ENCODE data around the gene ACOX2. TPM values are rescaled to one million over a fixed set of nuclear protein-coding genes. Genes with fewer than 3 reads are reported as not detected.

Gene ACOX2
- total RNA-seq, 1 experiment from 2014 or later, result 0.85 TPM

DNA sequence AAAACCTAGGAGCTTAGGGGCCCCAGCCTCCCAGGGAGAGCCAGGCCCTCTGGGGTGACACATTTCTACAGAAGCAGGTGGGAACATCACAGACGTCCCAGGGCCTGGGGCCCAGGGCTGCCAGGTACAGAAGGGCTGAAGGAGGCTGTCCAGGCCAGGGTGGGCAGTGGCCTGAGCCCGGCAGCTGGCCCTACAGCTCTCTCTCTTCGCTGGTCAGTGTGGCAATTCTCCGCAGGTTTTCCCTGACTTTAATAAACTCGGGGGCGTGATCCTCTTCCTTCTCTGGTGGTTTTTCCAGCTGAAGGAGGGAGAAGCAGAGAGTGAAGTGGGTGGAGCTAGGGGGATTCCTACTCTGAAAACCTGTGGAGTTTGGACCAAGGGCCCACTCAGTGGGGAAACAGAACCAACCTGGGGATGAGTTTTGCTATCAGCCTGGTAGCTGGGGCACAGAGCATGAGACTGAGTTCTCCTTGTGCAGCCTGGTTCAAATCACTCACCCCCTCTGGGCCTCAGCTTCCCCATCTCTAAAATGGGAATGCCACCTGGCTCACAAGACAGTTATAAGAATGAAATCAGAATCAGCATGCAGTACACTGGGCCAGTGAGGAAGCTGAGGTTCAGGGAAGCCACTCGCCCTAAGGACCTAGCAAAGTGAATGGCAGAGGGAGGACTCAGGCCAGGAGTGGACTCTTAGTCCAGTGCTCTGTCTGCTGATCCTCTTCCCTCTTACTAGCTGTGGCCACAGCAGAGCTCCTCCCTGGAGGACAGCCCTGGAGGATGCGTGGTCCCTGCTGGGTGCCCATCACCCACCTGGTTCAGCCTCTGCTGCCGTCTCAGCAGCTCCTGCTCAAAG, 29.6 kb upstream of the ACOX2 start:
- no peak overlapping the region for H3T11ph ChIP-seq (ENCODE audit: low read length)
- 0 out of 2 replicates have a peak overlapping the region, but pooled peaks have one; percentile 21 for H3K14ac ChIP-seq (ENCODE audit: insufficient read depth, low read length)
- H3K9me3 ChIP-seq (ENCODE audit: control insufficient read depth, low read depth, low read length), result no peaks in the 10 kb centered on the region
- H3K79me1 ChIP-seq (ENCODE audit: insufficient read depth, low read depth, low read length, poor library complexity, severe bottlenecking), result no peaks in the 10 kb centered on the region
- H3K4me3 Mint-ChIP-seq, result no peak overlapping the region
- no peak overlapping the region for H2BK20ac ChIP-seq (ENCODE audit: low read depth, low read length, poor library complexity, severe bottlenecking)
- H2AFZ ChIP-seq (ENCODE audit: low read length), result no peak overlapping the region
- no peak overlapping the region for H2BK5ac ChIP-seq (ENCODE audit: insufficient read length, low read length)
- H2AK5ac ChIP-seq (ENCODE audit: insufficient read length, low read length), result no peak overlapping the region
- no peak overlapping the region for H3K9ac ChIP-seq (ENCODE audit: extremely low read depth, insufficient read length, low read length)
- no peak overlapping the region for H4K5ac ChIP-seq (ENCODE audit: insufficient read length, low read depth, low read length)
- H3K36me3 Mint-ChIP-seq (ENCODE audit: insufficient read depth in 1 of 3, low read depth in 3 of 3), result peaks cover 0 to 2% (median 0%) of the 10 kb centered on the region in 3 experiments; a peak in 3 of 7 replicates
- no peaks in the 10 kb centered on the region for H3K79me2 ChIP-seq (ENCODE audit: insufficient read depth, low read length)
- no peaks in the 10 kb centered on the region for H4K20me1 ChIP-seq (ENCODE audit: control insufficient read depth, insufficient read depth, insufficient read length)
- no peak overlapping the region for H2BK15ac ChIP-seq (ENCODE audit: low read depth, low read length)
- peaks cover 35 to 38% of the 10 kb centered on the region in 2 experiments for H3K4me1 Mint-ChIP-seq
- H4K8ac ChIP-seq (replicated peaks; ENCODE audit: insufficient read length, low read depth, low read length), result no peak overlapping the region
- no CpG with 5 or more reads among the region's 9 CpGs for WGBS (ENCODE audit: extremely low coverage, insufficient read length, low lambda C conversion rate)
- H3K27me3 ChIP-seq (ENCODE audit: insufficient read depth, low read length), result no peaks in the 10 kb centered on the region
- TF ChIP-seq, protein P1, sequence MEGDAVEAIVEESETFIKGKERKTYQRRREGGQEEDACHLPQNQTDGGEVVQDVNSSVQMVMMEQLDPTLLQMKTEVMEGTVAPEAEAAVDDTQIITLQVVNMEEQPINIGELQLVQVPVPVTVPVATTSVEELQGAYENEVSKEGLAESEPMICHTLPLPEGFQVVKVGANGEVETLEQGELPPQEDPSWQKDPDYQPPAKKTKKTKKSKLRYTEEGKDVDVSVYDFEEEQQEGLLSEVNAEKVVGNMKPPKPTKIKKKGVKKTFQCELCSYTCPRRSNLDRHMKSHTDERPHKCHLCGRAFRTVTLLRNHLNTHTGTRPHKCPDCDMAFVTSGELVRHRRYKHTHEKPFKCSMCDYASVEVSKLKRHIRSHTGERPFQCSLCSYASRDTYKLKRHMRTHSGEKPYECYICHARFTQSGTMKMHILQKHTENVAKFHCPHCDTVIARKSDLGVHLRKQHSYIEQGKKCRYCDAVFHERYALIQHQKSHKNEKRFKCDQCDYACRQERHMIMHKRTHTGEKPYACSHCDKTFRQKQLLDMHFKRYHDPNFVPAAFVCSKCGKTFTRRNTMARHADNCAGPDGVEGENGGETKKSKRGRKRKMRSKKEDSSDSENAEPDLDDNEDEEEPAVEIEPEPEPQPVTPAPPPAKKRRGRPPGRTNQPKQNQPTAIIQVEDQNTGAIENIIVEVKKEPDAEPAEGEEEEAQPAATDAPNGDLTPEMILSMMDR (conservative IDR thresholded peaks at IDR 0.05), result no peak
- no peak overlapping the region for H3K18ac ChIP-seq (ENCODE audit: insufficient read length, low read depth, low read length)
- H2BK12ac ChIP-seq (ENCODE audit: insufficient read length, low read depth, low read length), result no peak overlapping the region
- peak overlapping the region in 1 of 3 experiments; percentile 76; a peak in 1 of 7 replicates for H3K27ac Mint-ChIP-seq
- no peak overlapping the region for H3K4me2 ChIP-seq (ENCODE audit: insufficient read depth, insufficient read length, low read length)
- no peak overlapping the region for H4K91ac ChIP-seq (ENCODE audit: insufficient read length, low read depth, low read length)
- peaks cover 12% of the 10 kb centered on the region; the same call in 1 of the 2 replicates for H3K4me1 ChIP-seq (ENCODE audit: insufficient read depth, low read length)
- H3K27ac ChIP-seq (ENCODE audit: insufficient read length, low read depth, low read length), result no peak overlapping the region
- H3K9me3 Mint-ChIP-seq, result peaks cover under 1 to 6% of the 10 kb centered on the region in 2 experiments
- H3K4ac ChIP-seq (ENCODE audit: low read depth, low read length), result no peak overlapping the region
- no peaks in the 10 kb centered on the region for H3K23me2 ChIP-seq (ENCODE audit: insufficient read length, low read depth, low read length, poor library complexity, severe bottlenecking)
- H3K56ac ChIP-seq (ENCODE audit: insufficient read length, low read depth, low read length), result no peak overlapping the region
- DNase-seq, result peak; percentile 25
- peaks cover 4% of the 10 kb centered on the region; the same call in 1 of the 2 replicates for H3K27me3 Mint-ChIP-seq (ENCODE audit: low read depth)
- no peak overlapping the region for H3K23ac ChIP-seq (ENCODE audit: insufficient read length, low read depth, low read length)
- H2BK120ac ChIP-seq (ENCODE audit: low read depth, low read length, poor library complexity, severe bottlenecking), result no peak overlapping the region
